PC-3 (cell line): ENCODE data around the gene ARL3. TPM values are rescaled to one million over a fixed set of nuclear protein-coding genes. Genes with fewer than 3 reads are reported as not detected.

Experiments
- ATAC-seq: fragments of 200-7000 bp; cut with Tn5 transposase; 2 replicates; pipeline ENCODE4 v1.9.1; 2020; ENCODE audit warnings: mild to moderate bottlenecking, moderate library complexity
- BruUV-seq: library from RNA; stranded (reverse); fragments of 400-500 nt; replicated peaks from 2 replicates; lab custom pipeline; 2021; lab: Mats Ljungman, UMichigan
- CTCF ChIA-PET: fragments of 300-600 bp; sonication (Branson Sonifier 250); formaldehyde crosslinking; loops from one replicate; lab custom pipeline; 2022; ENCODE audit warnings: antibody characterized with exemption; lab: Charles Lee
- POLR2A ChIA-PET: fragments of 300-600 bp; sonication (Branson Sonifier 250); formaldehyde crosslinking; loops from one replicate; lab custom pipeline; 2022; ENCODE audit warnings: antibody characterized with exemption; ENCODE audit not compliant: unreplicated experiment; lab: Charles Lee
- DNase-seq: peaks from one replicate; pipeline ENCODE4 v3.0.0-alpha.2; 2015
- H2AFZ ChIP-seq: fragments of 300-600 bp; sonication (generic); 2 replicates; pipeline ENCODE4 v1.6.0; 2016; ENCODE audit warnings: antibody characterized with exemption, low read length
- H3F3A ChIP-seq: fragments of 300-600 bp; sonication (generic); one replicate; pipeline ENCODE4 v1.6.0; 2017; ENCODE audit warnings: antibody characterized with exemption, low read length, control low read depth, mild to moderate bottlenecking; ENCODE audit not compliant: unreplicated experiment
- H3K27ac ChIP-seq: fragments of 300-600 bp; sonication (generic); 2 replicates; pipeline ENCODE4 v1.5.1; 2016; ENCODE audit warnings: mild to moderate bottlenecking, low read length
- H3K27me3 ChIP-seq: fragments of 300-600 bp; sonication (generic); 2 replicates; pipeline ENCODE4 v1.6.1; 2016; ENCODE audit warnings: low read length, mixed read lengths
- H3K36me3 ChIP-seq: fragments of 300-600 bp; sonication (generic); 2 replicates; pipeline ENCODE4 v1.6.1; 2016; ENCODE audit warnings: low read depth, mixed run types, low read length, mixed read lengths
- H3K4me1 ChIP-seq: fragments of 300-600 bp; sonication (generic); 2 replicates; pipeline ENCODE4 v1.5.1; 2016; ENCODE audit warnings: low read length; ENCODE audit not compliant: insufficient read depth
- H3K4me2 ChIP-seq: fragments of 300-600 bp; sonication (generic); 2 replicates; pipeline ENCODE4 v1.6.0; 2016; ENCODE audit warnings: low read length
- H3K4me3 ChIP-seq: fragments of 300-600 bp; sonication (generic); 2 replicates; pipeline ENCODE4 v1.5.1; 2016; ENCODE audit warnings: mild to moderate bottlenecking, low read length, mixed read lengths
- H3K79me2 ChIP-seq: fragments of 300-600 bp; sonication (generic); 2 replicates; pipeline ENCODE4 v1.6.1; 2017; ENCODE audit warnings: low read length, mixed read lengths
- H3K9ac ChIP-seq: fragments of 300-600 bp; sonication (generic); 2 replicates; pipeline ENCODE4 v1.6.0; 2016; ENCODE audit warnings: mild to moderate bottlenecking, low read length
- H3K9me2 ChIP-seq: fragments of 300-600 bp; sonication (generic); replicated peaks from 2 replicates; pipeline ENCODE4 v1.6.1; 2016; ENCODE audit warnings: mixed run types, low read length, mixed read lengths
- H3K9me3 ChIP-seq: fragments of 300-600 bp; sonication (generic); 2 replicates; pipeline ENCODE4 v1.6.1; 2016; ENCODE audit warnings: low read length, mixed read lengths
- H4K20me1 ChIP-seq: fragments of 300-600 bp; sonication (generic); 2 replicates; pipeline ENCODE4 v1.6.1; 2016; ENCODE audit warnings: low read length, mixed read lengths
- CTCF ChIP-seq: fragments of 300-600 bp; sonication (generic); conservative IDR thresholded peaks from 2 replicates; pipeline ENCODE4 v1.5.1; 2017; ENCODE audit warnings: antibody characterized with exemption, low read depth, mild to moderate bottlenecking, low read length
- EZH2 ChIP-seq: fragments of 300-600 bp; sonication (generic); IDR thresholded peaks from one replicate; pipeline ENCODE4 v1.6.1; 2017; ENCODE audit warnings: antibody characterized with exemption, mild to moderate bottlenecking, low read length; ENCODE audit not compliant: unreplicated experiment
- EZH2phosphoT487 ChIP-seq: fragments of 300-600 bp; sonication (generic); IDR thresholded peaks from 2 replicates; pipeline ENCODE4 v1.6.1; 2018; ENCODE audit warnings: mild to moderate bottlenecking, antibody characterized with exemption, low read length, borderline replicate concordance
- intact Hi-C: fragments of 100-400 bp; cut with micrococcal nuclease; formaldehyde crosslinking; loops from 2 replicates; pipeline ENCODE4 v1.9.0; 2023
- total RNA-seq: library from RNA; depleted of rRNA; stranded (reverse); fragments of >200 nt; gene quantifications from 2 replicates; pipeline ENCODE4 v1.2.3, GENCODE V29; 2014

ARL3 gene
- total RNA-seq, 1 experiment from 2014 or later, result 2.8 TPM

DNA sequence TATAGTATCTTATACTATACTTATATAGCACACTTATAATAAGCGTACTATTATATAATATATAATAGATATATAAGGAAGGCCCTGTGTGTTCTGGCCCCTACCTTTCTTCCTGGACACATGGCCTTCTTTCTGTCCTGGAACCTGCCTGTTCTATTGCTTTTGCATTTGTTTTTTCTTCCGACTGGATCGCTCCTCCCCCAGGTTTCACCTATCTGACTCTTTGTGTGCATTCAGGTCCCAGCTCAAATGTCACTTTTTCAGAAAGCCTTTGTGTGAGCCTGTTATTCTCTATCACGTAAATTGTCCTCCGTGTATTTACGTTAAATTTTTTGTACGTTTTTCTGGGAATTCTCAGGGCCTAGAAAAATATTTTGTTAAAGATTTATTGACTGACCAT lies 72.8 kb downstream of the ARL3 start:
- H3K9me2 ChIP-seq, result no peaks in the 10 kb centered on the region
- peaks cover 25% of the 10 kb centered on the region for H3K79me2 ChIP-seq
- H2AFZ ChIP-seq, result peak overlapping the region; percentile 100
- no TSS peak for BruUV-seq
- peak overlapping the region; percentile 37; the same call in 1 of the 2 replicates for H3K27ac ChIP-seq
- intact Hi-C loops, result loop anchor here (10.0 kb wide), 1 partner anchor 47 kb away; no protein-coding TSS in a partner anchor
- no peak for DNase-seq
- H3K4me1 ChIP-seq, result no peaks in the 10 kb centered on the region; the same call in 1 of the 2 replicates
- TF ChIP-seq EZH2phosphoT487 (no peak), CTCF (no peak), EZH2 (no peak)
- H3K9ac ChIP-seq, result peak overlapping the region; percentile 72; the same call in 1 of the 2 replicates
- CTCF ChIA-PET, result interaction anchor here (0.5 kb wide), 1 partner anchor 20 kb away, joined by 7 read pairs; no protein-coding TSS in a partner anchor
- no peaks in the 10 kb centered on the region for H3K9me3 ChIP-seq
- no peaks in the 10 kb centered on the region for H4K20me1 ChIP-seq
- no peak for ATAC-seq
- no peaks in the 10 kb centered on the region for H3K27me3 ChIP-seq
- no peaks in the 10 kb centered on the region for H3K36me3 ChIP-seq
- peak overlapping the region; percentile 92 for H3K4me3 ChIP-seq
- POLR2A ChIA-PET, result interaction anchor here (0.6 kb wide), 1 partner anchor 9 kb away, joined by 4 read pairs; no protein-coding TSS in a partner anchor
- no peaks in the 10 kb centered on the region for H3F3A ChIP-seq
- H3K4me2 ChIP-seq, result peak overlapping the region; percentile 97

DNA sequence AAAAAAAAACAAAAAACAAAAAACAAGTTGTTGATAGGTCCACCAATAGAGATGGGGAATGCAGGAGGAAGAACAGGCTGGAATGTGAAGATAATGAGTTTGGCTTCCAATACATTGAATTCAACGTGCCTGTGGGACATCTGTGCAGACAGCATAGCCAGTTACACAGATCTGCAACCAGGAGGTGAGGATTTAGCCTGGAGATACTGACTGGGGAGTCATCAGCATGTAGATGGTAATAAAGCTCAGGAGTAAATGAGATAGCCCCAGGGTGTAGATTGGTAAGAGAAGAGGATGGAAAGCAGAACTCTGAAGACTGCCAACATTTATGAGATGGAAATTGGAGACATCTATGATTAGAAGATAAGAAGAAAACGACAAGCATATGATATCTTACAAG lies 74.7 kb downstream of the ARL3 start:
- BruUV-seq, result no TSS peak
- ChIA-PET POLR2A (no interaction called here), CTCF (no interaction called here)
- DNase-seq, result no peak
- H3K9me2 ChIP-seq, result no peaks in the 10 kb centered on the region
- H3K9me3 ChIP-seq, result no peaks in the 10 kb centered on the region
- intact Hi-C loops, result no loop called here
- no peak overlapping the region for H3K4me3 ChIP-seq
- peaks cover 12% of the 10 kb centered on the region for H3K79me2 ChIP-seq
- no peak overlapping the region for H3K9ac ChIP-seq
- H3K27me3 ChIP-seq, result no peaks in the 10 kb centered on the region
- TF ChIP-seq EZH2, result no peak
- ATAC-seq, result no peak
- H2AFZ ChIP-seq, result no peak overlapping the region
- H3K4me2 ChIP-seq, result no peak overlapping the region
- H3F3A ChIP-seq, result no peaks in the 10 kb centered on the region
- H3K27ac ChIP-seq, result no peak overlapping the region
- no peaks in the 10 kb centered on the region for H4K20me1 ChIP-seq
- peaks cover 10% of the 10 kb centered on the region for H3K4me1 ChIP-seq
- no peaks in the 10 kb centered on the region for H3K36me3 ChIP-seq

- H3K4me3 ChIP-seq, result no peak overlapping the region
- H3F3A ChIP-seq, result no peaks in the 10 kb centered on the region
- CTCF ChIA-PET, result no interaction called here
- no peaks in the 10 kb centered on the region for H3K36me3 ChIP-seq
- POLR2A ChIA-PET, result no interaction called here
- H4K20me1 ChIP-seq, result no peaks in the 10 kb centered on the region
- TF ChIP-seq CTCF (no peak), EZH2 (no peak), EZH2phosphoT487 (no peak)
- H3K27me3 ChIP-seq, result no peaks in the 10 kb centered on the region
- H3K4me1 ChIP-seq, result peaks cover 37% of the 10 kb centered on the region
- H2AFZ ChIP-seq, result no peak overlapping the region
- no peaks in the 10 kb centered on the region for H3K79me2 ChIP-seq
- no peaks in the 10 kb centered on the region for H3K9me3 ChIP-seq
- BruUV-seq, result no TSS peak
- no peak for DNase-seq
- no peak overlapping the region for H3K4me2 ChIP-seq
- H3K27ac ChIP-seq, result no peak overlapping the region
- H3K9ac ChIP-seq, result no peak overlapping the region
- no peaks in the 10 kb centered on the region for H3K9me2 ChIP-seq
- intact Hi-C loops, result no loop called here
- no peak for ATAC-seq
These were observed 78.8 kb downstream of the ARL3 start for GRCh38 chr10:102635377-102635776.
